Measurements from ENCODE around the gene RTKN2.

- TF ChIP-seq POLR2A (IDR thresholded peaks at IDR 0.05): no peak
- TF ChIP-seq, protein P1, sequence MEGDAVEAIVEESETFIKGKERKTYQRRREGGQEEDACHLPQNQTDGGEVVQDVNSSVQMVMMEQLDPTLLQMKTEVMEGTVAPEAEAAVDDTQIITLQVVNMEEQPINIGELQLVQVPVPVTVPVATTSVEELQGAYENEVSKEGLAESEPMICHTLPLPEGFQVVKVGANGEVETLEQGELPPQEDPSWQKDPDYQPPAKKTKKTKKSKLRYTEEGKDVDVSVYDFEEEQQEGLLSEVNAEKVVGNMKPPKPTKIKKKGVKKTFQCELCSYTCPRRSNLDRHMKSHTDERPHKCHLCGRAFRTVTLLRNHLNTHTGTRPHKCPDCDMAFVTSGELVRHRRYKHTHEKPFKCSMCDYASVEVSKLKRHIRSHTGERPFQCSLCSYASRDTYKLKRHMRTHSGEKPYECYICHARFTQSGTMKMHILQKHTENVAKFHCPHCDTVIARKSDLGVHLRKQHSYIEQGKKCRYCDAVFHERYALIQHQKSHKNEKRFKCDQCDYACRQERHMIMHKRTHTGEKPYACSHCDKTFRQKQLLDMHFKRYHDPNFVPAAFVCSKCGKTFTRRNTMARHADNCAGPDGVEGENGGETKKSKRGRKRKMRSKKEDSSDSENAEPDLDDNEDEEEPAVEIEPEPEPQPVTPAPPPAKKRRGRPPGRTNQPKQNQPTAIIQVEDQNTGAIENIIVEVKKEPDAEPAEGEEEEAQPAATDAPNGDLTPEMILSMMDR (IDR thresholded peaks at IDR 0.05 in 8 of 11, conservative IDR thresholded peaks at IDR 0.05 in 3 of 11): no peak
- no peak for TF ChIP-seq POLR2AphosphoS5 (IDR thresholded peaks at IDR 0.05)
Measured at GRCh38 chr10:62284221-62284620, 15.6 kb upstream of the RTKN2 start.
